22Rv1 (cell line): ENCODE measurements around the gene PRXL2B.
"Not testable (repeated sequence)": the region's sequence is repeated elsewhere in the genome, so short reads cannot be mapped to it uniquely, and the experiment has no call there.

Source experiments
- H3K27ac ChIP-seq: fragments of 450-650 bp; 2 replicates; pipeline ENCODE4 v1.5.1; 2017
- CTCF ChIP-seq: fragments of 450-650 bp; IDR thresholded peaks from 2 replicates; pipeline ENCODE4 v1.5.1; 2017; ENCODE audit warnings: mild to moderate bottlenecking
- ZFX ChIP-seq: fragments of 450-650 bp; IDR thresholded peaks from 2 replicates; pipeline ENCODE4 v1.6.1; 2017; ENCODE audit warnings: antibody characterized with exemption, borderline replicate concordance

The PRXL2B gene

GRCh38 chr1:2612591-2613365, 26.2 kb downstream of the PRXL2B start:
- TF ChIP-seq CTCF, result no peak
- no peak for TF ChIP-seq ZFX

GRCh38 chr1:2614145-2614544, 27.6 kb downstream of the PRXL2B start:
- no peak overlapping the region for H3K27ac ChIP-seq
- TF ChIP-seq ZFX (no peak), CTCF (no peak)

More at GRCh38 chr1:2612591-2613365, 26.2 kb downstream of the PRXL2B start:
- H3K27ac ChIP-seq, result no peak overlapping the region

DNA sequence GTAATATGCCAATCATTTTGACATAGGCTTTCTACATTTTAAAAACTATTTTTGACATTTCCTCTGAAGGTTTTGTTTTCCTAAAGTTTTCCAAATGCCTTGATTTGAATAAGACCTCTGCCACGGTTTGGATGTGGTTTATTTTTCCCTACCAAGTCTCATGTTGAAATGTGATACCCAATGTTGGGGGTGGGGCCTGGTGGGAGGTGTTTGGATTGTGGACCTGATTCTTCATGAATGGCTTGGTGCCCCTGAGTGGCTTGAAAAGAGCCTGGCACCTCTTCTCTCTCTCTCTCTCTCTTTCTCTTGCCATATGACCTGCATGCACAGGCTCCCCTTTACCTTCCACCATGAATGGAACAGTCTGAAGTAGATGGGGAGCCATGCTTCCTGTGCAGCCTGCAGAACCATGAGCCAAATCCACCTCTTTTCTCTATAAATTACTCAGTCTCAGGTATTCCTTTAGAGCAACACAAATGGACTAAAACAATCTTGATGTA, 31.4 kb downstream of the PRXL2B start:
- no peak overlapping the region for H3K27ac ChIP-seq
- TF ChIP-seq CTCF (no peak), ZFX (no peak)

DNA sequence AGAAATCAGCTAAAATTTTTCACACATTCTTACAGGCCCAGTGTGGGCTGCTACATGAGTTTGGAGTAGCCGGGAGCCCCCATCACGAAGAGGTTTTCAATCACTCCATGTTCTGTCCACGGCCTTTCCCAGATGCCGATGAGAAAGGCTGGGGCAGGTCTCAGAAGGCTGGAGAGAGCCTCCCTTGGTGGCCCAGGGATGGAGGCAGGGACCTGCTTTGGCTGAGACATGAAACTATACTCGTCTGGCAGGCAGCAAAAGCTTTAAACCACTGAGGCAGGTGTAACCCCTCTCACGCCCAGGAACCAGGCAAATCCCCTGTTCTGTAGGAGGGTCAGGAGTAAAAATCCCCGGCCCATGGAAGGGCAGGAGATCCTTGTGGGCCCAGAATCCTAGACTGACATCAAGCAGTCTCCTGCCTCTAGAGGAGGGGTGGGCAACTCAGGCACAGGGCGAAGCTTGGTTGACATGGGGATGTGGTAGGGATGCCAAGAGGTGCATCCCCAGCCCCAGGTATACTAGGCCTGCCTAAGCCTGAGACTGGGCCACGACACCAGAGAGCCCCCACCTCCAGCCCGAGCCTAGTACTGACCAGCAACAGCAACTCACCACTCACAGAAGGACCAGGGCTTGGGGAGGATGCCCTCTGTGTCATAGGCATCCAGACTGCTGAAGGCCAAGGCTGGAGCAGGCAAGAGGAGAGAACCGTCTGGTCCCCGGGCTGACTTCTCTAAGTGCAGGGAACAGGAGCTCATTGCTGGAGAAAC, 37.2 kb downstream of the PRXL2B start:
- no peak overlapping the region for H3K27ac ChIP-seq
- TF ChIP-seq ZFX (no peak), CTCF (no peak)

- H3K27ac ChIP-seq, result no peak overlapping the region
- TF ChIP-seq ZFX, result no peak
- no peak for TF ChIP-seq CTCF
These were observed 38.2 kb downstream of the PRXL2B start for GRCh38 chr1:2624735-2625300.

GRCh38 chr1:2625311-2625710, 38.7 kb downstream of the PRXL2B start:
- TF ChIP-seq CTCF (no peak), ZFX (no peak)
- no peak overlapping the region for H3K27ac ChIP-seq

DNA sequence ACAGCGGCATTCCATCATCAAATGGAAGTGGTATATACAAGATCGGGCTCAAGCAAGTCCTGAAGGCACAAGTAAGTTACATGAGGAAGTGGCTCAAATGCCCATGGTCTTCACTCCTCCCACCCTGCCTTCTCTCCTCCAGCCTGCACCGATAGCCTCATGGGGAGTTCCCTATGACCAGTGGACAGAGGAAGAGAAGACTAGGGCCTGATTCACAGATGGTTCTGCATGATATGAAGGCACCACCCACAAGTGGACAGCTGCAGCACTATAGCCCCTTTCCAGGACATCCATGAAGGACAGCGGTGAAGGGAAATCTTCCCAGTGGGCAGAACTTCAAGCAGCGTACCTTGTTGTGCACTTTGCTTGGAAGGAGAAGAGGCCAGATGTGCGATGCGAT, 39.2 kb downstream of the PRXL2B start:
- not testable (repeated sequence) for H3K27ac ChIP-seq
